Gastrocnemius medialis (tissue), 4 donors: ENCODE data around the gene ADGRL3. TPM values are rescaled to one million over a fixed set of nuclear protein-coding genes. Genes with fewer than 3 reads are reported as not detected.

Experiments used
- ATAC-seq, 2 donors: fragments of 150-250 bp; one replicate each; pipeline ENCODE4 v1.9.1; 2016
- DNase-seq, 2 donors: peaks; one replicate each; pipeline ENCODE4 v3.0.0-alpha.2; 2019
- H3K27ac ChIP-seq, 4 donors: fragments of 200-600 bp; sonication (generic); 1 replicate in 1 of 4; 2 replicates in 3 of 4; pipeline ENCODE4 v1.5.1; 2016 to 2018; ENCODE audit warnings: mild to moderate bottlenecking in 2 of 4, moderate library complexity in 1 of 4
- H3K27me3 ChIP-seq, 3 donors: fragments of 200-600 bp; sonication (generic) in 2 of 3; 1 replicate in 1 of 3; 2 replicates in 2 of 3; pipeline versions ENCODE4 v1.5.1 to v1.6.0; 2016 to 2019; ENCODE audit warnings: mild to moderate bottlenecking in 1 of 3, moderate library complexity in 1 of 3
- H3K36me3 ChIP-seq, 2 donors: fragments of 200-600 bp; sonication (generic) in 1 of 2; one replicate each; pipeline ENCODE4 v1.5.1; 2017 to 2018
- H3K4me1 ChIP-seq, 2 donors: fragments of 200-600 bp; sonication (generic) in 1 of 2; one replicate each; pipeline ENCODE4 v1.5.1; 2016 to 2017; ENCODE audit warnings: mild to moderate bottlenecking in 2 of 2
- H3K4me3 ChIP-seq, 4 donors: fragments of 200-600 bp; sonication (generic) in 3 of 4; 1 replicate in 1 of 4; 2 replicates in 3 of 4; pipeline ENCODE4 v1.5.1; 2016 to 2019; ENCODE audit warnings: mild to moderate bottlenecking in 2 of 4
- H3K9me3 ChIP-seq, 3 donors: fragments of 200-600 bp; sonication (generic) in 2 of 3; 1 replicate in 1 of 3; 2 replicates in 2 of 3; pipeline ENCODE4 v1.5.1; 2016 to 2019
- CTCF ChIP-seq, 5 experiments: fragments of 450-650 bp in 3 of 5; fragments of 200-600 bp in 2 of 5; sonication (generic) in 2 of 5; IDR thresholded peaks in 4 of 5; conservative IDR thresholded peaks in 1 of 5; 1 replicate in 4 of 5; 2 replicates in 1 of 5; pipeline ENCODE4 v1.5.1; 2016 to 2019; ENCODE audit warnings: antibody characterized with exemption in 5 of 5, mild to moderate bottlenecking in 3 of 5, moderate library complexity in 3 of 5
- POLR2A ChIP-seq, 2 donors: fragments of 450-650 bp; IDR thresholded peaks; one replicate each; pipeline ENCODE4 v1.6.1; 2017; ENCODE audit warnings: antibody characterized with exemption in 2 of 2, mild to moderate bottlenecking in 2 of 2, moderate library complexity in 2 of 2
- in situ Hi-C, 4 donors: fragments of 200-750 bp; cut with MboI; loops; one replicate each; pipeline versions ENCODE4 v1.15.0 to v1.8.0; 2017; ENCODE audit warnings: low sequenced_read_pairs in 4 of 4
- intact Hi-C: fragments of 100-400 bp; cut with DNase I; formaldehyde crosslinking; loops from one replicate; pipeline ENCODE4 v1.15.1; 2023; ENCODE audit warnings: low total_unique reads
- total RNA-seq, 4 donors: library from RNA; depleted of rRNA; stranded (reverse); fragments of >200 nt; gene quantifications; one replicate each; pipeline versions ENCODE4 v1.1.0 to v1.2.3, GENCODE V29; 2016

ADGRL3 gene
- total RNA-seq, result 1 to 10 TPM in 2 of 4 donors, under 1 TPM in 2; 0.69 to 2.2 (median 1.1) TPM

- Histone ChIP-seq H3K36me3 (no peaks in the 10 kb centered on the region), H3K9me3 (no peaks in the 10 kb centered on the region), H3K4me3 (peak within 1 kb of the TSS; percentile 45 to 49 (median 47)), H3K4me1 (no peaks in the 10 kb centered on the region), H3K27ac (no peak within 1 kb of the TSS), H3K27me3 (peaks cover 27 to 36% (median 36%) of the 10 kb centered on the region in 3 donors)
- ATAC-seq (no peak), DNase-seq (no peak)
- intact Hi-C loops (no loop called here), in situ Hi-C loops (no loop called here)
- TF ChIP-seq POLR2A (IDR thresholded peaks at IDR 0.05) (no peak), CTCF (IDR thresholded peaks at IDR 0.05 in 4 of 5, conservative IDR thresholded peaks at IDR 0.05 in 1 of 5) (no peak)
Observed at GRCh38 chr4:61200187-61200915, at the start of gene ADGRL3. ADGRL3 (plus strand) TSS chr4:61200326.

GRCh38 chr4:61152433-61152832 is 47.7 kb upstream of the ADGRL3 start:
- Histone ChIP-seq H3K4me3 (no peak overlapping the region), H3K27ac (no peak overlapping the region), H3K27me3 (no peaks in the 10 kb centered on the region), H3K36me3 (no peaks in the 10 kb centered on the region), H3K9me3 (no peaks in the 10 kb centered on the region), H3K4me1 (no peaks in the 10 kb centered on the region)
- no peak for ATAC-seq
- intact Hi-C loops (no loop called here), in situ Hi-C loops (no loop called here)
- DNase-seq, result no peak
- TF ChIP-seq POLR2A (IDR thresholded peaks at IDR 0.05) (no peak), CTCF (IDR thresholded peaks at IDR 0.05 in 4 of 5, conservative IDR thresholded peaks at IDR 0.05 in 1 of 5) (no peak)

GRCh38 chr4:61160478-61160877 is 39.6 kb upstream of the ADGRL3 start:
- no peaks in the 10 kb centered on the region for H3K36me3 ChIP-seq
- H3K4me3 ChIP-seq, result no peak overlapping the region
- no peak for TF ChIP-seq CTCF (IDR thresholded peaks at IDR 0.05 in 4 of 5, conservative IDR thresholded peaks at IDR 0.05 in 1 of 5)
- no peak for TF ChIP-seq POLR2A (IDR thresholded peaks at IDR 0.05)
- no peaks in the 10 kb centered on the region for H3K4me1 ChIP-seq
- no peak overlapping the region for H3K27ac ChIP-seq
- ATAC-seq (no peak), DNase-seq (no peak)
- intact Hi-C loops (no loop called here), in situ Hi-C loops (no loop called here)
- no peaks in the 10 kb centered on the region for H3K27me3 ChIP-seq
- H3K9me3 ChIP-seq, result no peaks in the 10 kb centered on the region

GRCh38 chr4:61162116-61162515 is 38.0 kb upstream of the ADGRL3 start:
- ATAC-seq, result no peak
- intact Hi-C loops, result no loop called here
- no peaks in the 10 kb centered on the region for H3K36me3 ChIP-seq

More at GRCh38 chr4:61162116-61162515, 38.0 kb upstream of the ADGRL3 start:
- TF ChIP-seq POLR2A (IDR thresholded peaks at IDR 0.05) (no peak), CTCF (IDR thresholded peaks at IDR 0.05 in 4 of 5, conservative IDR thresholded peaks at IDR 0.05 in 1 of 5) (no peak)
- Histone ChIP-seq H3K27me3 (no peaks in the 10 kb centered on the region), H3K27ac (no peak overlapping the region), H3K4me1 (no peaks in the 10 kb centered on the region), H3K4me3 (no peak overlapping the region), H3K9me3 (no peaks in the 10 kb centered on the region)
- no peak for DNase-seq
- in situ Hi-C loops, result no loop called here
